NT2/D1 (cell line): ENCODE measurements around the gene AFF3.

ENCODE experiments used
- DNase-seq: peaks from one replicate; pipeline ENCODE4 v3.0.0-alpha.2; 2011; ENCODE audit warnings: low read depth, low spot score
- H3K27me3 ChIP-seq: 2 replicates; pipeline ENCODE4 v1.6.0; 2011; ENCODE audit warnings: mild to moderate bottlenecking; ENCODE audit not compliant: insufficient read length, insufficient read depth
- H3K36me3 ChIP-seq: 2 replicates; pipeline ENCODE4 v1.6.1; 2011; ENCODE audit warnings: mild to moderate bottlenecking, low read length, mixed read lengths; ENCODE audit not compliant: insufficient read depth, insufficient read length
- H3K4me1 ChIP-seq: 2 replicates; pipeline ENCODE4 v1.5.1; 2011; ENCODE audit not compliant: insufficient read depth, insufficient read length
- H3K4me3 ChIP-seq: 2 replicates; pipeline ENCODE4 v1.5.1; 2011; ENCODE audit warnings: low read depth; ENCODE audit not compliant: insufficient read length
- H3K9ac ChIP-seq: 2 replicates; pipeline ENCODE4 v1.6.0; 2011; ENCODE audit warnings: low read depth; ENCODE audit not compliant: insufficient read length
- H3K9me3 ChIP-seq: 2 replicates; pipeline ENCODE4 v1.5.1; 2011; ENCODE audit warnings: mild to moderate bottlenecking, low read length; ENCODE audit not compliant: insufficient read depth
- SUZ12 ChIP-seq: IDR thresholded peaks from 2 replicates; pipeline ENCODE4 v1.6.1; 2011; ENCODE audit not compliant: insufficient read length, insufficient read depth; ENCODE audit errors: extremely low read depth
- YY1 ChIP-seq: IDR thresholded peaks from 2 replicates; pipeline ENCODE4 v1.6.1; 2011; ENCODE audit not compliant: insufficient read length, insufficient read depth
- ZNF274 ChIP-seq: IDR thresholded peaks from 2 replicates; pipeline ENCODE4 v1.6.1; 2011; ENCODE audit warnings: mild to moderate bottlenecking, low read depth, low read length

Gene AFF3

DNA sequence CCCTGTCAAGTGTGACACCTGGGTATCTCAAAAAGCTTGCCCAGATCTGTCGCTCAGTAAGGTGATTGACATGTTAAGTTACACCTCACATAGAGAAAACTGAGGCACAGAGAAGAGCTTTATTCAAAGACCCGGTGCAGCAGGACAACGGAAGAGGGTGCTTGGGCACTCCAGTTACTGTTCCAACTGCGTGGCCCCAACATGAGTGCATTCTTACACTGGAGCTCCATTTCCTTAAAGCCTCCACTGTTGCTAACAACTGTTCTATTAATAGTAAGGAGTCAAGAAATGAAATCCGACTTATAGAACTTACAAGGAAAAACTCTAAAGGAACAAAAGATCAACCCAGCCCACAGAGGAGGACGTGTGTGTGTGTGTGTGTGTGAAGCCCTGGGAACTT, 597.8 kb downstream of the AFF3 start:
- no peak overlapping the region for H3K4me3 ChIP-seq
- no peaks in the 10 kb centered on the region for H3K4me1 ChIP-seq
- no peak overlapping the region for H3K9ac ChIP-seq

DNA sequence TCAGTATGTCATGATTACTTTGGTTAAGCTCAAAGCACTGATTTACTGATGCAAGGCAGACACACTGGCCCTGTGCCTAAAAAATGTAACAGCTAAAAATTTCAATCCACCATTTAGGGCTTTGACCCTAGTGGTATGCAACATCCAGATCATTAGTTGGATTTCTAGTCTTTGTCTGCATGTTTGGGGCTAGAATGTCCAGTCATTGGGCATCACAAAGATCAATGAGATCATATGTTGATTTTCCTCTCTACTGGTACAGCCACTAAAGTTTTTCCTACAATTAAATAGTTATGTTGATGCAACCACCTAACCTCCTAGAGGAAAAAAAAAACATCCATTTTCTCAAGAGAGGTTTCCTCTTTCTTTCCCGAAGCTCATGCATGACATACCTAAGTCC, 599.1 kb downstream of the AFF3 start:
- peaks cover 3% of the 10 kb centered on the region; the same call in 1 of the 2 replicates for H3K9me3 ChIP-seq

More for the DNA sequence above, 597.8 kb downstream of the AFF3 start:
- Histone ChIP-seq H3K36me3 (no peaks in the 10 kb centered on the region), H3K9me3 (no peaks in the 10 kb centered on the region), H3K27me3 (no peaks in the 10 kb centered on the region)
- DNase-seq, result no peak
- TF ChIP-seq ZNF274 (no peak), YY1 (no peak), SUZ12 (no peak)

DNA sequence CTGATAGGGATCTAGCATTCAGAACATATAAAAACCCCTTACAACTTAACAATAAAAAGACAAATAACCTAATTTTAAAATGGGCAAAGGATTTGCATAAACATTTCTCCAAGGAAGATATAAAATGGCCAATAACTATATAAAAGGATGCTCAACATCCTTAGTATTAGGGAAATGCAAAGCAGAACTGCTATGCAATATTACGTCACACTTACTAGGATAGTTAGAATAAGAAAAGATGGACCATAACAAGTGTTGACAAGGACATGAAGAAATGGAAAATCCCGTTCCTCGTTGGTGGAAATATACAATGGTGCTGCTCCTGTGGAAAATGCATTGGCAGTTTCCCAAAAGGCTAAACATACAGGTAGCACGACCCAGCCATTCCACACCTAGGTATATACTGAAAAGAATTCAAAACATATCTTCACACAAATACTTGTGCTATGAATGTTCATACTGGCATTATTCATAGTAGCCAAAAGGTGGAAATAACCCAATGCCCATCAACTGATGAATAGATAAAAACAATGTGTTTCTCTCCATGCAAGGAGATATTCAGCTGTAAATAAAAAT, 604.4 kb downstream of the AFF3 start:
- H3K4me1 ChIP-seq, result no peaks in the 10 kb centered on the region
- H3K9me3 ChIP-seq, result peaks cover 28% of the 10 kb centered on the region
- TF ChIP-seq ZNF274, result no peak
- no peak for TF ChIP-seq SUZ12
- no peak for TF ChIP-seq YY1
- no peak overlapping the region for H3K9ac ChIP-seq
- no peaks in the 10 kb centered on the region for H3K36me3 ChIP-seq
- no peaks in the 10 kb centered on the region for H3K27me3 ChIP-seq
- H3K4me3 ChIP-seq, result no peak overlapping the region
- no peak for DNase-seq

More for the DNA sequence above, 599.1 kb downstream of the AFF3 start:
- H3K27me3 ChIP-seq, result no peaks in the 10 kb centered on the region
- DNase-seq, result no peak
- TF ChIP-seq SUZ12, result no peak
- no peak overlapping the region for H3K9ac ChIP-seq
- no peaks in the 10 kb centered on the region for H3K4me1 ChIP-seq
- H3K36me3 ChIP-seq, result no peaks in the 10 kb centered on the region
- H3K4me3 ChIP-seq, result no peak overlapping the region

DNA sequence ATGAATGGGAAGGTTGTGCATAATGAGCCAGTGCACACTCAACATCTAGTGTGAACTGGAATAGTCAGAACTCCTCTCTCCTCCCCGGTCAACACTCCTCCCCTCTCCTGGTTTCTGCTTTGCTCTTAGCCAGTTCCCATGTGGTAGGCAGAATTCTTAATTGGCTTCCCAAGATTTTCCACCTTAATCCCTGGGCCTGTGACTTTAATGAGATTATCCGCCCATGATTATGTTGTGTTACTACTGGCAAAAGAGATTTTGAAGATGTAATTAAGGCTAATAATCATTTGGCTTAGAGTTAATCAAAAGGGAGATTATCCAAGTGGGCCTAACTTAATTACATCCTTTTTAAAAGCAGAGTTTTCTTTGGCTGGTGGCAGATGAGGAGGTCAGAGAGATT, 618.3 kb downstream of the AFF3 start:
- no peak for DNase-seq
- Histone ChIP-seq H3K9me3 (peaks cover 10% of the 10 kb centered on the region; the same call in 1 of the 2 replicates), H3K9ac (no peak overlapping the region), H3K27me3 (no peaks in the 10 kb centered on the region), H3K36me3 (no peaks in the 10 kb centered on the region), H3K4me3 (no peak overlapping the region), H3K4me1 (no peaks in the 10 kb centered on the region)
- TF ChIP-seq SUZ12 (no peak), ZNF274 (no peak), YY1 (no peak)

DNA sequence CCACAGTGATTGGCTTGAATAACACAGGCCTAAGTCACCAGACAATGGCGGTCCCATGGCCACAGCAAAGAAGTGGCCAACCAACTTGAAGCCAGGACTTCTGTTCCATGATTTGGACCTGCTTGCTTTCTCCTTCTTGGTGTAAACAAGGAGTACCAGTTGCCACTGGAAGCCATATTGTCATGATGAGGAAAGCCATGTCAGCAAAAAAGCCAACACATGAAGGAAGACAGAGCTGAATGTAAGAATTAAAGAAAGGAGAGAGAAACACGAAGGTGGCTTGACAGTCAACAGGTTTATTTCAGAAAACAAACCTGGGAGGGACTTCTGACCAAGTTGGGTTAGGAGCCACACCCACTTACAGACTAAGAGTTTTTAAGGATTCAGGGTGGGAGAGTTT, 620.2 kb downstream of the AFF3 start:
- Histone ChIP-seq H3K4me3 (no peak overlapping the region), H3K9me3 (peaks cover 10% of the 10 kb centered on the region; the same call in 1 of the 2 replicates), H3K4me1 (no peaks in the 10 kb centered on the region), H3K9ac (no peak overlapping the region), H3K27me3 (no peaks in the 10 kb centered on the region), H3K36me3 (no peaks in the 10 kb centered on the region)
- TF ChIP-seq ZNF274, result no peak
- DNase-seq, result no peak

DNA sequence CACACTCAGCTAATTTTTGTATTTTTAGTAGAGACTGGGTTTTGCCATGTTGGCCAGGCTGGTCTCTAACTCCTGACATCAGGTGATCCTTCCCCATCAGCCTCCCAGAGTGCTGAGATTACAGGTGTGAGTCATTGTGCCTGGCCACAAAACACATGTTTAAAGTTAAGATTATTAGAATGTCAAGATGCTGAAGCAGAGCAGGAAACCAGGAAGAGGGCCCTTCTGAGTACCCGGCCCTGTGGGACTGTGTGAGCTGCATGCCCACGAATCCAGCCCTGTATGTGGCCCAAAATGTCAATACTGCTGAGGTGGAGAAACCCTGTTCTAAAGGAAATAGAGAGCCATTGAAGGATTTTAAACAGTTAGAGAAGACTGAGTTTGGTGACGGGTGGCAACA, 621.6 kb downstream of the AFF3 start:
- no peak for DNase-seq
- H3K36me3 ChIP-seq, result no peaks in the 10 kb centered on the region
- no peak overlapping the region for H3K4me3 ChIP-seq
- TF ChIP-seq SUZ12, result no peak
- TF ChIP-seq ZNF274, result no peak
- no peak for TF ChIP-seq YY1
- no peak overlapping the region for H3K9ac ChIP-seq
- H3K27me3 ChIP-seq, result no peaks in the 10 kb centered on the region
- H3K9me3 ChIP-seq, result peaks cover 10% of the 10 kb centered on the region; the same call in 1 of the 2 replicates
- no peaks in the 10 kb centered on the region for H3K4me1 ChIP-seq

DNA sequence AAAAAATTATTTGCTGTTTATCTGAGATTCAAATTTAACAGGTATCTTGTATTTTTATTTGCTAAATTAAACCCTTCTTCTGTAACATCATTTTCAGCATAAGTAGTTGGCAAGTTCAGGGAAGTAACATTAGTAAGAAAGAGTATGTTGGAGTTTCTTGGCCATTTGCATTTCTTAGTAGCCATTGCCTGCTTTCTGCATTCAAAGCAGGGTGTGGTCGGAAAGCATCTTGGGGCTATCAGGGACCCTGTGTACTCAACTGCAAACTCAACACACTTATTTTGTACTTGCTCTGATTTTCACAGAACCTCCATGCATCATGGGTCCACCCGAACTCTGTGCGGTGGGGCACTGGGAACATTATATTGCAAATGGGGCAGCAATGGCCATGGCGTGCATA, 622.2 kb downstream of the AFF3 start:
- Histone ChIP-seq H3K9me3 (peaks cover 10% of the 10 kb centered on the region; the same call in 1 of the 2 replicates), H3K9ac (no peak overlapping the region), H3K4me3 (no peak overlapping the region), H3K27me3 (no peaks in the 10 kb centered on the region), H3K36me3 (no peaks in the 10 kb centered on the region), H3K4me1 (no peaks in the 10 kb centered on the region)
- no peak for TF ChIP-seq SUZ12
- no peak for TF ChIP-seq YY1
- no peak for TF ChIP-seq ZNF274
- no peak for DNase-seq
